SIG-M5 (cell line): ENCODE data around the gene DEF6.
A peak's percentile ranks its signal among the peaks of the same experiment; 100 is the strongest.

Experiments
- DNase-seq: peaks from one replicate; lab custom pipeline; 2025; lab: John Stamatoyannopoulos, UW

Gene DEF6, protein sequence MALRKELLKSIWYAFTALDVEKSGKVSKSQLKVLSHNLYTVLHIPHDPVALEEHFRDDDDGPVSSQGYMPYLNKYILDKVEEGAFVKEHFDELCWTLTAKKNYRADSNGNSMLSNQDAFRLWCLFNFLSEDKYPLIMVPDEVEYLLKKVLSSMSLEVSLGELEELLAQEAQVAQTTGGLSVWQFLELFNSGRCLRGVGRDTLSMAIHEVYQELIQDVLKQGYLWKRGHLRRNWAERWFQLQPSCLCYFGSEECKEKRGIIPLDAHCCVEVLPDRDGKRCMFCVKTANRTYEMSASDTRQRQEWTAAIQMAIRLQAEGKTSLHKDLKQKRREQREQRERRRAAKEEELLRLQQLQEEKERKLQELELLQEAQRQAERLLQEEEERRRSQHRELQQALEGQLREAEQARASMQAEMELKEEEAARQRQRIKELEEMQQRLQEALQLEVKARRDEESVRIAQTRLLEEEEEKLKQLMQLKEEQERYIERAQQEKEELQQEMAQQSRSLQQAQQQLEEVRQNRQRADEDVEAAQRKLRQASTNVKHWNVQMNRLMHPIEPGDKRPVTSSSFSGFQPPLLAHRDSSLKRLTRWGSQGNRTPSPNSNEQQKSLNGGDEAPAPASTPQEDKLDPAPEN

GRCh38 chr6:35297601-35298481 lies at the start of gene DEF6:
DEF6 (plus strand) TSS chr6:35297818; CDS start chr6:35297857, 39 bp downstream.
- peak; percentile 58 for DNase-seq

- DNase-seq, result no peak
Observed at GRCh38 chr6:35248300-35248699, 49.3 kb upstream of the DEF6 start.

GRCh38 chr6:35248965-35249364 lies 48.7 kb upstream of the DEF6 start:
- DNase-seq, result no peak

- no peak for DNase-seq
Observed at GRCh38 chr6:35251949-35252348, 45.7 kb upstream of the DEF6 start.

- DNase-seq, result no peak
Observed at GRCh38 chr6:35253249-35253648, 44.4 kb upstream of the DEF6 start.

DNA sequence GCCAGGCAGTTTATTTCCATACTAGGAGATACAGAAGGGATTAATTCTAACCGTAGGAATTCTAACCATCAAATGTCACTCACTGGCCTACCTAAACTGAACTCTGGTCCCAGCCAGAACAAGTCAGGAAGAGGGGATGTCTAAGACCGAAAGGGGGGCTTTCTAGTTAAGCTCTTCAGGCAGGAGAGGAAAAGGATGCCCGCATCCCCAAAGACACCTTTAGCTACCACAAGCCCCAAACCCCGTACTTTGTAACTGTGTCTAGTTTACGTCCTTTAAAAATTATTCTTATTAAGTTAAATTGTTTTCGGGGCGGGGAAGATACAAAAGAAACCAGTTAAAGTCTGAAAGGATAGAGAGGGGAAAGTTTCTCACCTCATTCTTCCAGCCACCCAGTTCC lies 39.3 kb upstream of the DEF6 start:
- no peak for DNase-seq

- no peak for DNase-seq
Observed at GRCh38 chr6:35258858-35259193, 38.8 kb upstream of the DEF6 start.

- peak; percentile 62 for DNase-seq
Observed at GRCh38 chr6:35259194-35259947, 38.2 kb upstream of the DEF6 start, which contains the start of gene ZNF76. ZNF76 (plus strand) TSS chr6:35259735; CDS start chr6:35281152, 21,417 bp downstream.

DNA sequence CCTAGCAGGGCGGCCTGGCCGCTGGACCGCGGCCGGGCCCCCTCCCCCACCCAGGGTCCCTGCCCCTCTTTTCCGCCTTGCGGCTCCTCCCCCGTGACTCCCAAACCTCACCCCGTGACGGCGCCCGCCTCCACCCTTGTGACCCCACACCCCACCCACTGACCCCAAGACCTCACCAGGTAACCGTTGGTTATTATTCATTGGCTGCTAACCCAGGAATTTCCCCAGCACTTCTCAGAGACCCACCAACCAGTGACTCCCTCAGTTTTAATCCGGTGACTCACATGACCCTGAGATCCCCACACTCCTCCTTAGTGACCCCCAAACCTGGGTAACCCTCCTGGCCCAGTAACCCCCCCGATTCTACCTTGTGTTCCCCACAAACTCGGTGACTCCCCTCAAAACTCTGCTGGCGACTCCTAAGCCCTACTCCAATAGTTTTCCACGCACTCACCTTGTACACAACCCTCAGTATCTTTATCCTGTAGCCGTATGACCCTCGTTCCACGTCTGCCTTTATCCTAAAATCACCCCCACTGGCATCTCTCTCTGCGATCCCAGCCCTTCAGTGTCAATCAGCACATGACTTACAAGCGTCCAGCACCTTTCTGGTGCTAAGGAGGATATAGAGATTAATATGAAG lies 37.5 kb upstream of the DEF6 start:
- no peak for DNase-seq

DNA sequence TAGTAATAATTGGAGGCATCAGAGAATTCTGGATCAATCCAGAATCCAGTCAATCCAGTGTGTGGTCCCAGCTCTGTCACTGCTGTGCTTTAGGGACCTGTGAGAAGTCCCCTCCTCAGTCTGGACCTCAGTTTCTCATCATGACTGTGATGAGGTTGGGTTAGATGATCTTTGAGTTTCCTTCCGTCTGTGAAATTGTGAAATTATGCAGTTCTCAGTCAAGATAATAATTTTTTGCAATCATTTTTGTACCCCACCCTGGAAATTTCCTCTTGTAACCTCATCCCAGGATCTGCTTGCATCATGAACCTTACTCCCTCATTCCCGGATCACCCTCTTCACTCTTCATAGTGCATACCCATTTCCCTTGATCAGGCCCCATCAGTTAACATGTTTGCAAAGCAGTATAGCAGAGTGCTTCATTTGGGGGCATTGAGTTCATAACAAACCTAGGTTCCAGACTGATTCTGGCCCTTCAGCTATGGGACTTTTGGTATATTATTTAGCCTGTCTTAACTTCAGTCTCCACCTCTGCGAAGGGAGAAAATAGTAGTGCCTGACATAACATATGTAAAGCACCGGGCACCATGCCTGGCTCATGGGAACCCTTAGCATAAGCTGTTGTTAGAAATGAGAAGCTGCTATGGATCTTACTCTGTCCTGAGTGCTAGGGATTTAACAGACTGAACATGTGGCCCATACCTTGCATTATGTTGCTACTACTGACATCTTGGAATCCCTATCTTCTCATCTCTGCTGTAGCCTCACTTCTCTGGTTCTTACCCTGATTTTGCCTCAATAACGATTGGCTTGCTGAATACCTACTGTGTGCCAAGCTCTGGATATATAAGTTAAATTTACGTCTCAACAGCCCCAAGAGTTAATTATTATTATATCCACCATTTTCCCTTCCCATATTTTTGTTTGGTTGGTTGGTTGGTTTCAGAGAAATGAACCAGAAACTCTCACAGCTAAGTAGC lies 36.7 kb upstream of the DEF6 start:
- no peak for DNase-seq

GRCh38 chr6:35262596-35262995 lies 35.0 kb upstream of the DEF6 start:
- no peak for DNase-seq

- DNase-seq, result no peak
Observed at GRCh38 chr6:35264550-35265274, 32.9 kb upstream of the DEF6 start.

- no peak for DNase-seq
Observed at GRCh38 chr6:35265523-35265922, 32.1 kb upstream of the DEF6 start.

DNA sequence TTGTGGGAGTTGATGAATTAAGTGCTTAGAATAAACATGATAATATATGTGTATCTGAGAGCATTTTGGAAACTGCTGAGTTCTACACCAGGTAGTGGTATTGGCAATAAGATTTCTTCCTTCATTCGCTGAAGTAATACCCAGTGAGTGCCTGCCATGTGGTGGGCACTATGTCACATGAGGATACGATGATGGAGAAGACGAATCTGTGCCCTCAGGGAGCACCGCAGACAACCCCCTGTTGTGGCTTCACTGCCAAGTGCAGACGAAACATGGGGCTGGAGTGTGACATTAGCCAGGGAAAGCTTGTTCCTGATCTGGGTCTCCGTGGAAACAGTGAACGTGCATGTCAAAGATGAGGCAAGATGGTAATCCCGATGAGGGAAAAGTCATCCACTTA lies 30.2 kb upstream of the DEF6 start:
- no peak for DNase-seq

- no peak for DNase-seq
Observed at GRCh38 chr6:35267897-35268296, 29.7 kb upstream of the DEF6 start.

- no peak for DNase-seq
Observed at GRCh38 chr6:35272005-35272404, 25.6 kb upstream of the DEF6 start.

DNA sequence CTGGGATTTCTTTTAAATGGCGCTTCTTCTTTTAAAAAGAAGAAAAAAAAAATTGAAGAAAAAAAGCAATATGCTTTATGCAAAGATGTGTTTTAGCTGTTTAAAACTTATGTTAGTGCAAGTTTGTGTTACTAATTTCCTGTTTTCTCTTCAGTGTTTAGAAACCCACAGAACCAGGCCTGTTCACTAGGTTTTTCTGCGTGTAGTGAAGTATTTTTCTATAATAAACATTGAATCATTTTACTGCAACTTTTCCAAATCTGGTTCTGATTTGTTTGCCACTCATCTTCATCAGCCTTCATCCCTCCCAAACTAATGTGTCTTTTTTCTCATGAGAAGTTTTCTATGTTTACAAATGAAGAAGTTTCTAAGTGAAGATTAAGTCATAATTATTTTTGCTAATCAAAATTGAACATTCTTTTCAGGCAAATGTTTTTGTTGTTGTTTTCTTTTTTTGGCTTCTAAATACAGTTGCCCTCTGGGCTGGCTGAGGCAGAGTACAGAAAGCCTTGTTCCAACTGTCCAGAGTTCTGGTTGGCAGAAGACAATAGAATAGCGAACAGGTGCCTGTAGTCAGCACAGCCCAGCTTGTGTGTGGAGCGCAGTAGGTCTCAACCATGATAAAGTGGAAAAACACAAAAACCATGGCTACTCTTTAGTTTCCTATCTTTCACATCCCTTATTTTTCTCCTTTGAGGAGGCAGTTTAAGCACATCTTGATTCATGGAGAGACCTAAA lies 23.6 kb upstream of the DEF6 start:
- no peak for DNase-seq

DNA sequence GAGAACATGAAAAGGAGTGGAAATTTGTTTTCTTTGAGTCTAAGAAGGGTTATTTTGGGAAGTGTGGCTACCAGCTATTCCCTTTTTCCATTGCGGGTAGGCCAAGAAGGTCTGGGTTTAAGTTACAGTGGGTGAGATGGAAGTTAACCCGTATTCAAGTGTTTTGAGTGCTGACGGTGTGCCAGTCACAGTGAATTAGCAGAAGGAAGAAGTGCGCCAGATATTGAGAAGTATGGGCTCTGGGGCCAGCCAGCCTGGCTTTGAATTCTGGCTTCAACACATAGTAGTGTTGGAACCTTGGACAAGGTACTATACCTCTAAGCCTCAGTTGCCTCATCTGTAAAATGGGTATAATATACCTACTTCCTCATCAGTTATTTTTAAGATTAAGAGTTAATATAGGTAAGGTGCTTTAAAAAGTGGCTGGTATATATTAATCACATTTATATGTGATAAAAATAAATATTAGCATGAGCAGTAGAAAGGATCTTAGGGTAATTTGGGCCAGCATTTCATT lies 21.8 kb upstream of the DEF6 start:
- no peak for DNase-seq

DNA sequence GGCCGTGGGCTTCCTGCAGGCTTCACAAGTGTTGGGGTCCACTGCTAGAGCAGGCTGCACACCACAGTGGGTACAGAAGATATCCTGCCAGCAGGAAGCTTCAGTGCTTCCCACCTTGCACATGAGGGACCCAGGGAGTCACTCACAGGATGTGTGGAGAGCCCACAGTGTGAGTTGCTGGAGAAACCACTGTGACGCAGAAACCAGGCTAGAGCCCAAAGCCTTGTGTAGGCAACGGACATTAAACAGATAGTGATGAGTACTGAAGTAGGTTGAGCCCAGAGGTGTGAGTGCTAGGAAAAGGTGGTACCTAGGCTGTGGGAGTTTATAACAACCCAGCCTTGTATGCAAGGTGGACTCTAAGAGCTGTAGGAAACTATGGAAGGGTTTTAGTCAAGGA lies 18.9 kb upstream of the DEF6 start:
- DNase-seq, result no peak
